K562 (cell line): ENCODE measurements around the gene IL4I1. TPM values are rescaled to one million over a fixed set of nuclear protein-coding genes. Genes with fewer than 3 reads are reported as not detected.

Source experiments
- E2F4 ChIP-seq: sonication (generic); formaldehyde crosslinking; IDR thresholded peaks from 2 replicates; pipeline ENCODE4 v1.8.0; 2022; ENCODE audit warnings: mild to moderate bottlenecking, low read depth, missing genetic modification reagents
- ELF2 ChIP-seq: fragments of 250-450 bp; sonication (Bioruptor Pico); IDR thresholded peaks from 2 replicates; pipeline ENCODE4 v1.5.0; 2021; ENCODE audit warnings: mild to moderate bottlenecking
- GATAD2A ChIP-seq: fragments of 450-650 bp; IDR thresholded peaks from 2 replicates; pipeline ENCODE4 v1.6.1; 2017
- GMEB1 ChIP-seq: fragments of 250-450 bp; sonication (Bioruptor Pico); IDR thresholded peaks from 2 replicates; pipeline ENCODE4 v1.4.0; 2020; ENCODE audit warnings: mild to moderate bottlenecking
- HIVEP1 ChIP-seq: fragments of 250-450 bp; sonication (Bioruptor Pico); IDR thresholded peaks from 2 replicates; pipeline ENCODE4 v1.4.0; 2020; ENCODE audit warnings: mild to moderate bottlenecking
- HSF4 ChIP-seq: fragments of 250-450 bp; sonication (Bioruptor Pico); IDR thresholded peaks from 2 replicates; pipeline ENCODE4 v2.1.2; 2022; ENCODE audit warnings: mild to moderate bottlenecking, moderate library complexity, borderline replicate concordance
- JUND ChIP-seq, 2 experiments: IDR thresholded peaks; 2 replicates in 1 of 2; 3 replicates in 1 of 2; pipeline ENCODE4 v1.6.1; 2011; ENCODE audit warnings: borderline replicate concordance in 2 of 2, low read depth in 2 of 2, low read length in 2 of 2, improper control_type of control experiment in 1 of 2, missing biosample characterization in 1 of 2, missing genetic modification characterization in 1 of 2, missing genetic modification reagents in 1 of 2
- KLF13 ChIP-seq: fragments of 450-650 bp; IDR thresholded peaks from 2 replicates; pipeline ENCODE4 v1.6.1; 2016; ENCODE audit warnings: missing genetic modification characterization, low read depth, mild to moderate bottlenecking, missing compliant biosample characterization, moderate library complexity, borderline replicate concordance
- MTA1 ChIP-seq: fragments of 450-650 bp; IDR thresholded peaks from 2 replicates; pipeline ENCODE4 v1.6.1; 2017; ENCODE audit warnings: borderline replicate concordance
- NFE2L1 ChIP-seq: fragments of 450-650 bp; IDR thresholded peaks from 2 replicates; pipeline ENCODE4 v1.6.1; 2016; ENCODE audit warnings: missing genetic modification characterization, low read depth, mild to moderate bottlenecking, missing compliant biosample characterization, moderate library complexity, borderline replicate concordance
- NR2F6 ChIP-seq: fragments of 450-650 bp; formaldehyde crosslinking; IDR thresholded peaks from 2 replicates; pipeline ENCODE4 v1.4.0; 2020; ENCODE audit warnings: mild to moderate bottlenecking
- NR3C1 ChIP-seq: sonication (generic); formaldehyde crosslinking; IDR thresholded peaks from 2 replicates; pipeline ENCODE4 v1.8.1; 2022; ENCODE audit warnings: missing genetic modification reagents
- RBFOX2 ChIP-seq: fragments of 200-400 bp; formaldehyde crosslinking; IDR thresholded peaks from 2 replicates; pipeline ENCODE4 v1.6.1; 2017; ENCODE audit warnings: low read depth, mild to moderate bottlenecking, low read length, moderate library complexity
- TAF7 ChIP-seq: fragments of 450-650 bp; IDR thresholded peaks from 2 replicates; pipeline ENCODE4 v1.6.1; 2016; ENCODE audit warnings: missing genetic modification characterization, missing compliant biosample characterization
- THRAP3 ChIP-seq: fragments of 450-650 bp; IDR thresholded peaks from 2 replicates; pipeline ENCODE4 v1.6.1; 2016; ENCODE audit warnings: mild to moderate bottlenecking, inconsistent platforms, borderline replicate concordance
- U2AF1 ChIP-seq: fragments of 200-400 bp; formaldehyde crosslinking; optimal IDR thresholded peaks from 2 replicates; pipeline ENCODE3; 2017; ENCODE audit warnings: mild to moderate bottlenecking, low read depth, low read length, moderate library complexity
- ZNF197 ChIP-seq: fragments of 200-800 bp; sonication (Bioruptor generic); IDR thresholded peaks from 2 replicates; pipeline ENCODE4 v1.6.1; 2016; ENCODE audit warnings: low read depth, missing genetic modification characterization, missing compliant biosample characterization
- ZNF311 ChIP-seq: fragments of 250-450 bp; sonication (Bioruptor Pico); IDR thresholded peaks from 2 replicates; pipeline ENCODE4 v1.4.0; 2020; ENCODE audit warnings: mild to moderate bottlenecking, moderate library complexity
- ZNF76 ChIP-seq: fragments of 250-450 bp; sonication (Bioruptor Pico); IDR thresholded peaks from 2 replicates; pipeline ENCODE4 v1.4.0; 2020; ENCODE audit warnings: mild to moderate bottlenecking, moderate library complexity, borderline replicate concordance
- polyA plus RNA-seq, 8 experiments: library from polyadenylated mRNA; depleted of rRNA in 4 of 8; stranded (reverse) in 5 of 8; unstranded in 3 of 8; fragments of >200 nt; fragmentation: Nextera tagmentation in 2 of 8; fragmentation: Illumina TruSeq in 1 of 8; extraction: Ambion mirVana in 2 of 8; extraction: Trizol in 1 of 8; gene quantifications; 2 replicates each; pipeline versions ENCODE4 v1.2.1 to v1.2.3, GENCODE V29; 2011 to 2014; ENCODE audit warnings: inconsistent platforms in 1 of 8, missing spikeins in 1 of 8
- total RNA-seq, 7 experiments: library from RNA; depleted of rRNA in 6 of 7; stranded (reverse); fragments of >200 nt in 6 of 7; fragmentation: Illumina TruSeq in 2 of 7; extraction: Trizol in 2 of 7; gene quantifications; 2 replicates each; pipeline versions ENCODE4 v1.2.1 to v1.2.3, GENCODE V29; 2011 to 2021; ENCODE audit warnings: low replicate concordance in 1 of 7
- TF ChIP-seq, protein P1 (sequence below): fragments of 450-650 bp; IDR thresholded peaks from 2 replicates; pipeline ENCODE4 v1.6.1; 2017; ENCODE audit warnings: antibody characterized with exemption, mild to moderate bottlenecking

Gene IL4I1
- total and polyA plus RNA-seq, 9 of the 15 experiments (the other 6 are each of a cell fraction or from before 2014, with no cell fraction given), result 0.06 to 0.95 (median 0.43) TPM; not detected in 2

DNA sequence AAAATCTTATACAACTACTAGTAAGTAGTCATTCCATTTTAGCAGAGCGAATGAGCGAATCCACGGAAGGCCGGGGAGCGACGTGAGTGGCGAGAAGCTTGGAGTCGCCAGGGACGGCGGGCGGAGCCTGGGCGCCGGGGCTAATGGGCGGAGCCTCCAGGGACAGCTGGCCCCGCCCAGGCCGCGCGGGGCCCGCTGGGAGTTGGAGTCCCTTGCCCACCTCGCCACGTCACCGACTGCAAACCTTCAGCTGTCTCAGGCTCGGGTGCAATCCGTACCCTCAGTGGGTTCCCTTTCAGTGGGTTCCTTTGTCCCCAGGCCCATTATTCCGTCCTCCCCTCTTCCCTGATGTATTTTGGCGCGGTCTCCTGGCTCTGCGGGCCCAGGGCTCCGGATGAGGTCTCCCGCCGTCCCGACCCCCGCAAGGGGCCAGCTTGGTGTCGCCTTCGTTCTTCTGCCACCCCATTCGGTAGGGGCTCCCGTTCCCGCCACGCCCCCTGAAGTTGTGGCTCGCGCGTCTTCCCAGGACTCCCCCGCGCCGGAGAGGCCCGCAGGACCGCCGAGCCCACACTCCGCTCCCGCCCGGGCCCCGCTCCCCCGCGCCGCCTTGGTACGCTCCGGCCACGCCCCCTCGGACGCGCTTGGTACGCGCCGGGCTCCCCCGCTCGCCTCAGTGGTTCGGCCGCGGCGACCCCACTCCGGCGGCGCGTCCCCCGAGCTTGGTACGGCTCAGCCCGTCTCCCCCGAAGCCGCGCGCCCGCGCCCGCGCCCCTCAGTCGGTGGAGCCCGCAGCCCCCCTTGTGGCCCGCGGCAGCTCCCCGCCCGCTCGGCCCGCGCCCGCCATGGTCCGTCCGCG is 46.0 kb downstream of the IL4I1 start, which contains the start of gene PTOV1 (continued):
- TF ChIP-seq GMEB1 (CRISPR knock-in tag) (no peak), HIVEP1 (no peak), ELF2 (CRISPR knock-in tag) (0 out of 2 replicates have a peak, but pooled peaks have one; percentile 32), TAF7 (tag) (peak; percentile 58), ZNF197 (CRISPR knock-in tag) (no peak), THRAP3 (no peak), NR2F6 (peak; percentile 78; the same call in 1 of the 2 replicates), ZNF76 (CRISPR knock-in tag) (no peak), U2AF1 (no peak), JUND (IDR thresholded peaks at IDR 0.05; ENCODE audit: borderline replicate concordance, low read depth, low read length) (peak; percentile 95), JUND (tag; IDR thresholded peaks at IDR 0.05; ENCODE audit: borderline replicate concordance, low read depth, low read length) (peak; percentile 15; the same call in 1 of the 3 replicates), KLF13 (tag) (peak; percentile 95), GATAD2A (peak; percentile 63; the same call in 1 of the 2 replicates), HSF4 (CRISPR knock-in tag) (no peak), ZNF311 (CRISPR knock-in tag) (no peak), RBFOX2 (peak; percentile 89), NR3C1 (CRISPR knock-in tag) (peak; percentile 53; the same call in 1 of the 2 replicates), NFE2L1 (tag) (no peak), MTA1 (peak; percentile 80), E2F4 (CRISPR knock-in tag) (peak; percentile 65; the same call in 1 of the 2 replicates)
- TF ChIP-seq, protein P1, sequence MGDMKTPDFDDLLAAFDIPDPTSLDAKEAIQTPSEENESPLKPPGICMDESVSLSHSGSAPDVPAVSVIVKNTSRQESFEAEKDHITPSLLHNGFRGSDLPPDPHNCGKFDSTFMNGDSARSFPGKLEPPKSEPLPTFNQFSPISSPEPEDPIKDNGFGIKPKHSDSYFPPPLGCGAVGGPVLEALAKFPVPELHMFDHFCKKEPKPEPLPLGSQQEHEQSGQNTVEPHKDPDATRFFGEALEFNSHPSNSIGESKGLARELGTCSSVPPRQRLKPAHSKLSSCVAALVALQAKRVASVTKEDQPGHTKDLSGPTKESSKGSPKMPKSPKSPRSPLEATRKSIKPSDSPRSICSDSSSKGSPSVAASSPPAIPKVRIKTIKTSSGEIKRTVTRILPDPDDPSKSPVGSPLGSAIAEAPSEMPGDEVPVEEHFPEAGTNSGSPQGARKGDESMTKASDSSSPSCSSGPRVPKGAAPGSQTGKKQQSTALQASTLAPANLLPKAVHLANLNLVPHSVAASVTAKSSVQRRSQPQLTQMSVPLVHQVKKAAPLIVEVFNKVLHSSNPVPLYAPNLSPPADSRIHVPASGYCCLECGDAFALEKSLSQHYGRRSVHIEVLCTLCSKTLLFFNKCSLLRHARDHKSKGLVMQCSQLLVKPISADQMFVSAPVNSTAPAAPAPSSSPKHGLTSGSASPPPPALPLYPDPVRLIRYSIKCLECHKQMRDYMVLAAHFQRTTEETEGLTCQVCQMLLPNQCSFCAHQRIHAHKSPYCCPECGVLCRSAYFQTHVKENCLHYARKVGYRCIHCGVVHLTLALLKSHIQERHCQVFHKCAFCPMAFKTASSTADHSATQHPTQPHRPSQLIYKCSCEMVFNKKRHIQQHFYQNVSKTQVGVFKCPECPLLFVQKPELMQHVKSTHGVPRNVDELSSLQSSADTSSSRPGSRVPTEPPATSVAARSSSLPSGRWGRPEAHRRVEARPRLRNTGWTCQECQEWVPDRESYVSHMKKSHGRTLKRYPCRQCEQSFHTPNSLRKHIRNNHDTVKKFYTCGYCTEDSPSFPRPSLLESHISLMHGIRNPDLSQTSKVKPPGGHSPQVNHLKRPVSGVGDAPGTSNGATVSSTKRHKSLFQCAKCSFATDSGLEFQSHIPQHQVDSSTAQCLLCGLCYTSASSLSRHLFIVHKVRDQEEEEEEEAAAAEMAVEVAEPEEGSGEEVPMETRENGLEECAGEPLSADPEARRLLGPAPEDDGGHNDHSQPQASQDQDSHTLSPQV, result 0 out of 2 replicates have a peak, but pooled peaks have one; percentile 40
